SU-DHL-6 (cell line): ENCODE data around the gene SLC27A4.

Experiments used
- H2AFZ ChIP-seq: fragments of 200-600 bp; sonication (generic); 2 replicates; pipeline ENCODE4 v1.6.1; 2014; ENCODE audit warnings: low read depth, mild to moderate bottlenecking, moderate library complexity, mixed read lengths, antibody characterized with exemption, low read length; ENCODE audit not compliant: severe bottlenecking
- H3F3A ChIP-seq: fragments of 200-600 bp; shearing (Covaris generic); 2 replicates; pipeline ENCODE4 v1.6.0; 2016; ENCODE audit warnings: antibody characterized with exemption, mild to moderate bottlenecking; ENCODE audit not compliant: insufficient read depth
- H3K27ac ChIP-seq: fragments of 200-600 bp; sonication (generic); 2 replicates; pipeline ENCODE4 v1.5.1; 2016; ENCODE audit warnings: low read depth, mild to moderate bottlenecking, low read length, moderate library complexity, mixed read lengths
- H3K27me3 ChIP-seq: fragments of 200-600 bp; sonication (generic), shearing (Covaris generic); 2 replicates; pipeline ENCODE4 v1.6.0; 2014; ENCODE audit warnings: mild to moderate bottlenecking, low read length
- H3K36me3 ChIP-seq: fragments of 200-600 bp; sonication (generic); 2 replicates; pipeline ENCODE4 v1.6.1; 2014; ENCODE audit warnings: mild to moderate bottlenecking, low read length, mixed read lengths
- H3K4me2 ChIP-seq: fragments of 300-600, 200-600 bp; shearing (Covaris generic), sonication (generic); 2 replicates; pipeline ENCODE4 v1.6.0; 2014; ENCODE audit warnings: low read length, low read depth, mild to moderate bottlenecking; ENCODE audit not compliant: poor library complexity, severe bottlenecking
- H3K4me3 ChIP-seq: fragments of 200-600 bp; sonication (generic); 2 replicates; pipeline ENCODE4 v1.5.1; 2014; ENCODE audit warnings: antibody characterized with exemption, low read length, mild to moderate bottlenecking, mixed read lengths; ENCODE audit not compliant: insufficient read depth, poor library complexity, severe bottlenecking
- H3K79me2 ChIP-seq: fragments of 200-600 bp; sonication (generic); 2 replicates; pipeline ENCODE4 v1.6.1; 2014; ENCODE audit warnings: mild to moderate bottlenecking, low read length, moderate library complexity; ENCODE audit not compliant: insufficient read depth
- H3K9ac ChIP-seq: fragments of 200-600 bp; sonication (generic); 2 replicates; pipeline ENCODE4 v1.7.0; 2014; ENCODE audit warnings: mild to moderate bottlenecking, low read length
- H3K9me2 ChIP-seq: fragments of 200-600 bp; sonication (generic); replicated peaks from 2 replicates; pipeline ENCODE4 v1.6.1; 2014; ENCODE audit warnings: low read length; ENCODE audit not compliant: insufficient read depth
- H3K9me3 ChIP-seq: fragments of 200-600 bp; sonication (generic); 2 replicates; pipeline ENCODE4 v1.6.1; 2014; ENCODE audit warnings: low read length, mixed read lengths; ENCODE audit not compliant: insufficient read depth
- H4K20me1 ChIP-seq: fragments of 200-600 bp; sonication (generic); 2 replicates; pipeline ENCODE4 v1.6.1; 2014; ENCODE audit warnings: low read depth, mild to moderate bottlenecking, antibody characterized with exemption, low read length, moderate library complexity, mixed read lengths
- CTCF ChIP-seq: fragments of 200-600 bp; sonication (generic); IDR thresholded peaks from one replicate; pipeline ENCODE4 v1.5.1; 2017; ENCODE audit warnings: antibody characterized with exemption, mild to moderate bottlenecking, low read length, moderate library complexity; ENCODE audit not compliant: insufficient read depth, poor library complexity, severe bottlenecking
- EZH2phosphoT487 ChIP-seq: fragments of 200-600 bp; sonication (generic), shearing (Covaris generic); conservative IDR thresholded peaks from 2 replicates; pipeline ENCODE4 v1.6.1; 2018; ENCODE audit warnings: mild to moderate bottlenecking, antibody characterized with exemption, low read length, moderate library complexity, mixed read lengths

Gene SLC27A4

GRCh38 chr9:128361296-128361985, 21.1 kb downstream of the SLC27A4 start:
- H4K20me1 ChIP-seq = no peaks in the 10 kb centered on the region
- no peaks in the 10 kb centered on the region for H3K9me3 ChIP-seq
- no peak overlapping the region for H3K27ac ChIP-seq
- H3K36me3 ChIP-seq = no peaks in the 10 kb centered on the region
- H3K4me3 ChIP-seq = no peak overlapping the region
- no peak for TF ChIP-seq EZH2phosphoT487
- TF ChIP-seq CTCF = no peak
- peak overlapping the region; percentile 46 for H2AFZ ChIP-seq
- no peak overlapping the region for H3K4me2 ChIP-seq
- no peaks in the 10 kb centered on the region for H3K79me2 ChIP-seq
- no peaks in the 10 kb centered on the region for H3F3A ChIP-seq
- no peak overlapping the region for H3K9ac ChIP-seq
- H3K9me2 ChIP-seq = no peaks in the 10 kb centered on the region
- no peaks in the 10 kb centered on the region for H3K27me3 ChIP-seq

GRCh38 chr9:128361986-128362646, 21.8 kb downstream of the SLC27A4 start:
- Histone ChIP-seq H3K9me3 (no peaks in the 10 kb centered on the region), H3K36me3 (no peaks in the 10 kb centered on the region), H3K4me3 (no peak overlapping the region), H4K20me1 (no peaks in the 10 kb centered on the region), H3K27me3 (no peaks in the 10 kb centered on the region), H3K9ac (no peak overlapping the region), H3F3A (no peaks in the 10 kb centered on the region), H3K27ac (no peak overlapping the region), H3K9me2 (no peaks in the 10 kb centered on the region), H3K4me2 (peak overlapping the region; percentile 24), H2AFZ (peak overlapping the region; percentile 46), H3K79me2 (no peaks in the 10 kb centered on the region)
- TF ChIP-seq EZH2phosphoT487 (no peak), CTCF (peak; percentile 68)

- no peaks in the 10 kb centered on the region for H3K36me3 ChIP-seq
- H3K27ac ChIP-seq = no peak overlapping the region
- no peaks in the 10 kb centered on the region for H4K20me1 ChIP-seq
- H3K79me2 ChIP-seq = no peaks in the 10 kb centered on the region
- H3K27me3 ChIP-seq = no peaks in the 10 kb centered on the region
- H3K9me2 ChIP-seq = no peaks in the 10 kb centered on the region
- no peak overlapping the region for H2AFZ ChIP-seq
- H3K4me2 ChIP-seq = no peak overlapping the region
- H3K4me3 ChIP-seq = no peak overlapping the region
- H3K9me3 ChIP-seq = no peaks in the 10 kb centered on the region
- TF ChIP-seq EZH2phosphoT487 (no peak), CTCF (no peak)
- no peaks in the 10 kb centered on the region for H3F3A ChIP-seq
- no peak overlapping the region for H3K9ac ChIP-seq
These were observed 22.4 kb downstream of the SLC27A4 start for GRCh38 chr9:128362774-128363173.
